SK-N-SH treated with all-trans-retinoic acid at 6 μM for 48 hours (cell line): Measurements from ENCODE around the gene GRAP.

Source experiments
- ATAC-seq: fragments of 200-7000 bp; cut with Tn5 transposase; 3 replicates; pipeline ENCODE4 v1.9.1; 2020; ENCODE audit warnings: mild to moderate bottlenecking, moderate library complexity
- ARNTL ChIP-seq: fragments of 450-650 bp; formaldehyde crosslinking; IDR thresholded peaks from 2 replicates; pipeline ENCODE4 v1.5.0; 2020; ENCODE audit warnings: low read depth, mild to moderate bottlenecking, moderate library complexity, borderline replicate concordance
- BACH2 ChIP-seq: fragments of 250-450 bp; sonication (Bioruptor Pico); IDR thresholded peaks from 2 replicates; pipeline ENCODE4 v1.9.0; 2021; ENCODE audit warnings: mild to moderate bottlenecking, borderline replicate concordance
- ESRRG ChIP-seq: fragments of 250-450 bp; sonication (Bioruptor Pico); IDR thresholded peaks from 2 replicates; pipeline ENCODE4 v1.6.1; 2021; ENCODE audit warnings: mild to moderate bottlenecking
- GLIS3 ChIP-seq: fragments of 250-450 bp; sonication (Bioruptor Pico); IDR thresholded peaks from 2 replicates; pipeline ENCODE4 v1.5.0; 2020; ENCODE audit warnings: mild to moderate bottlenecking, moderate library complexity
- ISL1 ChIP-seq: fragments of 250-450 bp; sonication (Bioruptor Pico); IDR thresholded peaks from 2 replicates; pipeline ENCODE4 v2.1.2; 2022; ENCODE audit warnings: mild to moderate bottlenecking, moderate library complexity
- OSR1 ChIP-seq: fragments of 250-450 bp; sonication (Bioruptor Pico); IDR thresholded peaks from 2 replicates; pipeline ENCODE4 v1.8.0; 2022; ENCODE audit warnings: moderate library complexity, mild to moderate bottlenecking, inconsistent platforms
- PPARA ChIP-seq: fragments of 250-450 bp; sonication (Bioruptor Pico); IDR thresholded peaks from 2 replicates; pipeline ENCODE4 v1.5.0; 2020; ENCODE audit warnings: mild to moderate bottlenecking, borderline replicate concordance
- RARB ChIP-seq: fragments of 250-450 bp; sonication (Bioruptor Pico); IDR thresholded peaks from 2 replicates; pipeline ENCODE4 v1.8.0; 2021; ENCODE audit warnings: mild to moderate bottlenecking, moderate library complexity
- SNAI2 ChIP-seq: fragments of 250-450 bp; sonication (Bioruptor Pico); IDR thresholded peaks from 2 replicates; pipeline ENCODE4 v1.5.0; 2020; ENCODE audit warnings: mild to moderate bottlenecking, moderate library complexity
- TCF4 ChIP-seq: fragments of 250-450 bp; sonication (Bioruptor Pico); IDR thresholded peaks from 2 replicates; pipeline ENCODE4 v1.8.0; 2021; ENCODE audit warnings: mild to moderate bottlenecking, moderate library complexity, borderline replicate concordance
- TOX ChIP-seq: fragments of 250-450 bp; sonication (Bioruptor Pico); IDR thresholded peaks from 2 replicates; pipeline ENCODE4 v1.8.0; 2021; ENCODE audit warnings: mild to moderate bottlenecking, moderate library complexity, borderline replicate concordance
- ZC3H10 ChIP-seq: fragments of 250-450 bp; sonication (Bioruptor Pico); IDR thresholded peaks from 2 replicates; pipeline ENCODE4 v1.5.1; 2021; ENCODE audit warnings: mild to moderate bottlenecking, moderate library complexity
- ZFP3 ChIP-seq: fragments of 250-450 bp; sonication (Bioruptor Pico); IDR thresholded peaks from 2 replicates; pipeline ENCODE4 v1.5.0; 2020; ENCODE audit warnings: mild to moderate bottlenecking, moderate library complexity
- ZFP30 ChIP-seq: fragments of 450-650 bp; formaldehyde crosslinking; IDR thresholded peaks from 2 replicates; pipeline ENCODE4 v1.5.0; 2022; ENCODE audit warnings: mild to moderate bottlenecking, moderate library complexity
- ZNF565 ChIP-seq: fragments of 450-650 bp; formaldehyde crosslinking; conservative IDR thresholded peaks from 2 replicates; pipeline ENCODE4 v1.5.0; 2020; ENCODE audit warnings: low read depth, mild to moderate bottlenecking, moderate library complexity
- ZNF70 ChIP-seq: fragments of 450-650 bp; formaldehyde crosslinking; IDR thresholded peaks from 2 replicates; pipeline ENCODE4 v1.5.0; 2020; ENCODE audit warnings: mild to moderate bottlenecking, moderate library complexity
- ZNF8 ChIP-seq: fragments of 450-650 bp; formaldehyde crosslinking; IDR thresholded peaks from 2 replicates; pipeline ENCODE4 v1.5.0; 2020; ENCODE audit warnings: mild to moderate bottlenecking, moderate library complexity
- TF ChIP-seq, protein P1 (sequence below): fragments of 250-450 bp; sonication (Bioruptor Pico); IDR thresholded peaks from 2 replicates; pipeline ENCODE4 v1.5.1; 2021; ENCODE audit warnings: mild to moderate bottlenecking, moderate library complexity
- TF ChIP-seq, protein P2 (sequence below): fragments of 250-450 bp; sonication (Bioruptor Pico); IDR thresholded peaks from 2 replicates; pipeline ENCODE4 v1.8.0; 2020; ENCODE audit warnings: mild to moderate bottlenecking, moderate library complexity, borderline replicate concordance
- TF ChIP-seq, protein P3 (sequence below): fragments of 250-450 bp; sonication (Bioruptor Pico); IDR thresholded peaks from 2 replicates; pipeline ENCODE4 v1.5.1; 2020; ENCODE audit warnings: low read depth, mild to moderate bottlenecking, moderate library complexity
- TF ChIP-seq, protein P4 (sequence below): fragments of 250-450 bp; sonication (Bioruptor Pico); IDR thresholded peaks from 2 replicates; pipeline ENCODE4 v1.5.0; 2020; ENCODE audit warnings: mild to moderate bottlenecking, moderate library complexity
- TF ChIP-seq, protein P5 (sequence below): fragments of 250-450 bp; sonication (Bioruptor Pico); IDR thresholded peaks from 2 replicates; pipeline ENCODE4 v1.8.0; 2021; ENCODE audit warnings: low read depth, mild to moderate bottlenecking, moderate library complexity, borderline replicate concordance

Gene GRAP

DNA sequence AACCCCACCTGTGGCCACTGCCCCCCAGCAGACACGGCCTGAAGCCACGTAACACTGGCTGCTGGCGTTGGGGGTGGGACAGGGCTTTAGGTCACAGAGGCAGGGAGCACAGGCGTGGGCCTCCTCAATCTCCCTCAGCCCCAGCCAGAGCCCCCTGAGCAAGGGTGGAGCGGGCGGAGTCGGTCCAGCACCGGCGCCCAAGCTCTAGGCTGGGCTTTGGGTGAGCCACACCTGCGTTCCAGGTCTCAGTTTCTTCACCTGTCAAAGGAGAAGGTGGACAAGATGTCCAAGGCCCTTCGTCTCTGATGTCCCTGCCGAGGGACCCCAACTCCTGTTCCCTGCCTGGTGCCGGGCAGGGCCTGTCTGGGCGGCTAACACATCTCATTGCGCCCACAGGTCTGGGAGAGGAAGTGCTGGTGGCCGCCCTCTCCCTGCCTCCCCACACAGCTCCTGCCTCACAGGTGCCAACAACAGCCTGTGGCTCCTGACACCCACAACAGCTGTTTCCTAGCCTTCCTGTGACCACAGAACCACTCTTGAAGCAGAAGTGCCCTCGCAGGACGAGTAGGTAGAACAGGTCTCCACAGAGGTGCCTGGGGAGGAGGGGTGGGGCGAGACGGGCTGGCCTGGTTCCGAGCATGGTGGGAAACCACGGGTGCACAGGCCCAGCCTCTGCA is 54.2 kb downstream of the GRAP start:
- no peak for ATAC-seq
- TF ChIP-seq ESRRG (CRISPR knock-in tag), result no peak
- TF ChIP-seq ZC3H10, result no peak
- no peak for TF ChIP-seq ZFP3 (CRISPR knock-in tag)
- TF ChIP-seq, protein P1, sequence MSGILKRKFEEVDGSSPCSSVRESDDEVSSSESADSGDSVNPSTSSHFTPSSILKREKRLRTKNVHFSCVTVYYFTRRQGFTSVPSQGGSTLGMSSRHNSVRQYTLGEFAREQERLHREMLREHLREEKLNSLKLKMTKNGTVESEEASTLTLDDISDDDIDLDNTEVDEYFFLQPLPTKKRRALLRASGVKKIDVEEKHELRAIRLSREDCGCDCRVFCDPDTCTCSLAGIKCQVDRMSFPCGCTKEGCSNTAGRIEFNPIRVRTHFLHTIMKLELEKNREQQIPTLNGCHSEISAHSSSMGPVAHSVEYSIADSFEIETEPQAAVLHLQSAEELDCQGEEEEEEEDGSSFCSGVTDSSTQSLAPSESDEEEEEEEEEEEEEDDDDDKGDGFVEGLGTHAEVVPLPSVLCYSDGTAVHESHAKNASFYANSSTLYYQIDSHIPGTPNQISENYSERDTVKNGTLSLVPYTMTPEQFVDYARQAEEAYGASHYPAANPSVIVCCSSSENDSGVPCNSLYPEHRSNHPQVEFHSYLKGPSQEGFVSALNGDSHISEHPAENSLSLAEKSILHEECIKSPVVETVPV, result no peak
- no peak for TF ChIP-seq BACH2 (CRISPR knock-in tag)
- TF ChIP-seq, protein P2, sequence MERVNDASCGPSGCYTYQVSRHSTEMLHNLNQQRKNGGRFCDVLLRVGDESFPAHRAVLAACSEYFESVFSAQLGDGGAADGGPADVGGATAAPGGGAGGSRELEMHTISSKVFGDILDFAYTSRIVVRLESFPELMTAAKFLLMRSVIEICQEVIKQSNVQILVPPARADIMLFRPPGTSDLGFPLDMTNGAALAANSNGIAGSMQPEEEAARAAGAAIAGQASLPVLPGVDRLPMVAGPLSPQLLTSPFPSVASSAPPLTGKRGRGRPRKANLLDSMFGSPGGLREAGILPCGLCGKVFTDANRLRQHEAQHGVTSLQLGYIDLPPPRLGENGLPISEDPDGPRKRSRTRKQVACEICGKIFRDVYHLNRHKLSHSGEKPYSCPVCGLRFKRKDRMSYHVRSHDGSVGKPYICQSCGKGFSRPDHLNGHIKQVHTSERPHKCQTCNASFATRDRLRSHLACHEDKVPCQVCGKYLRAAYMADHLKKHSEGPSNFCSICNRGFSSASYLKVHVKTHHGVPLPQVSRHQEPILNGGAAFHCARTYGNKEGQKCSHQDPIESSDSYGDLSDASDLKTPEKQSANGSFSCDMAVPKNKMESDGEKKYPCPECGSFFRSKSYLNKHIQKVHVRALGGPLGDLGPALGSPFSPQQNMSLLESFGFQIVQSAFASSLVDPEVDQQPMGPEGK (CRISPR knock-in tag), result no peak
- TF ChIP-seq ZNF565, result no peak
- TF ChIP-seq, protein P3, sequence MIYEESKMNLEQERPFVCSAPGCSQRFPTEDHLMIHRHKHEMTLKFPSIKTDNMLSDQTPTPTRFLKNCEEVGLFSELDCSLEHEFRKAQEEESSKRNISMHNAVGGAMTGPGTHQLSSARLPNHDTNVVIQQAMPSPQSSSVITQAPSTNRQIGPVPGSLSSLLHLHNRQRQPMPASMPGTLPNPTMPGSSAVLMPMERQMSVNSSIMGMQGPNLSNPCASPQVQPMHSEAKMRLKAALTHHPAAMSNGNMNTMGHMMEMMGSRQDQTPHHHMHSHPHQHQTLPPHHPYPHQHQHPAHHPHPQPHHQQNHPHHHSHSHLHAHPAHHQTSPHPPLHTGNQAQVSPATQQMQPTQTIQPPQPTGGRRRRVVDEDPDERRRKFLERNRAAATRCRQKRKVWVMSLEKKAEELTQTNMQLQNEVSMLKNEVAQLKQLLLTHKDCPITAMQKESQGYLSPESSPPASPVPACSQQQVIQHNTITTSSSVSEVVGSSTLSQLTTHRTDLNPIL, result no peak
- no peak for TF ChIP-seq ZNF8 (CRISPR knock-in tag)
- TF ChIP-seq TCF4 (CRISPR knock-in tag), result no peak
- no peak for TF ChIP-seq GLIS3 (CRISPR knock-in tag)
- TF ChIP-seq ZNF70 (CRISPR knock-in tag), result no peak
- TF ChIP-seq PPARA (CRISPR knock-in tag), result no peak
- TF ChIP-seq TOX (CRISPR knock-in tag), result no peak
- TF ChIP-seq, protein P4, sequence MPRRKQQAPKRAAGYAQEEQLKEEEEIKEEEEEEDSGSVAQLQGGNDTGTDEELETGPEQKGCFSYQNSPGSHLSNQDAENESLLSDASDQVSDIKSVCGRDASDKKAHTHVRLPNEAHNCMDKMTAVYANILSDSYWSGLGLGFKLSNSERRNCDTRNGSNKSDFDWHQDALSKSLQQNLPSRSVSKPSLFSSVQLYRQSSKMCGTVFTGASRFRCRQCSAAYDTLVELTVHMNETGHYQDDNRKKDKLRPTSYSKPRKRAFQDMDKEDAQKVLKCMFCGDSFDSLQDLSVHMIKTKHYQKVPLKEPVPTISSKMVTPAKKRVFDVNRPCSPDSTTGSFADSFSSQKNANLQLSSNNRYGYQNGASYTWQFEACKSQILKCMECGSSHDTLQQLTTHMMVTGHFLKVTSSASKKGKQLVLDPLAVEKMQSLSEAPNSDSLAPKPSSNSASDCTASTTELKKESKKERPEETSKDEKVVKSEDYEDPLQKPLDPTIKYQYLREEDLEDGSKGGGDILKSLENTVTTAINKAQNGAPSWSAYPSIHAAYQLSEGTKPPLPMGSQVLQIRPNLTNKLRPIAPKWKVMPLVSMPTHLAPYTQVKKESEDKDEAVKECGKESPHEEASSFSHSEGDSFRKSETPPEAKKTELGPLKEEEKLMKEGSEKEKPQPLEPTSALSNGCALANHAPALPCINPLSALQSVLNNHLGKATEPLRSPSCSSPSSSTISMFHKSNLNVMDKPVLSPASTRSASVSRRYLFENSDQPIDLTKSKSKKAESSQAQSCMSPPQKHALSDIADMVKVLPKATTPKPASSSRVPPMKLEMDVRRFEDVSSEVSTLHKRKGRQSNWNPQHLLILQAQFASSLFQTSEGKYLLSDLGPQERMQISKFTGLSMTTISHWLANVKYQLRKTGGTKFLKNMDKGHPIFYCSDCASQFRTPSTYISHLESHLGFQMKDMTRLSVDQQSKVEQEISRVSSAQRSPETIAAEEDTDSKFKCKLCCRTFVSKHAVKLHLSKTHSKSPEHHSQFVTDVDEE (CRISPR knock-in tag), result no peak
- no peak for TF ChIP-seq ARNTL (CRISPR knock-in tag)
- no peak for TF ChIP-seq ISL1
- TF ChIP-seq OSR1, result no peak
- TF ChIP-seq SNAI2 (CRISPR knock-in tag), result no peak

DNA sequence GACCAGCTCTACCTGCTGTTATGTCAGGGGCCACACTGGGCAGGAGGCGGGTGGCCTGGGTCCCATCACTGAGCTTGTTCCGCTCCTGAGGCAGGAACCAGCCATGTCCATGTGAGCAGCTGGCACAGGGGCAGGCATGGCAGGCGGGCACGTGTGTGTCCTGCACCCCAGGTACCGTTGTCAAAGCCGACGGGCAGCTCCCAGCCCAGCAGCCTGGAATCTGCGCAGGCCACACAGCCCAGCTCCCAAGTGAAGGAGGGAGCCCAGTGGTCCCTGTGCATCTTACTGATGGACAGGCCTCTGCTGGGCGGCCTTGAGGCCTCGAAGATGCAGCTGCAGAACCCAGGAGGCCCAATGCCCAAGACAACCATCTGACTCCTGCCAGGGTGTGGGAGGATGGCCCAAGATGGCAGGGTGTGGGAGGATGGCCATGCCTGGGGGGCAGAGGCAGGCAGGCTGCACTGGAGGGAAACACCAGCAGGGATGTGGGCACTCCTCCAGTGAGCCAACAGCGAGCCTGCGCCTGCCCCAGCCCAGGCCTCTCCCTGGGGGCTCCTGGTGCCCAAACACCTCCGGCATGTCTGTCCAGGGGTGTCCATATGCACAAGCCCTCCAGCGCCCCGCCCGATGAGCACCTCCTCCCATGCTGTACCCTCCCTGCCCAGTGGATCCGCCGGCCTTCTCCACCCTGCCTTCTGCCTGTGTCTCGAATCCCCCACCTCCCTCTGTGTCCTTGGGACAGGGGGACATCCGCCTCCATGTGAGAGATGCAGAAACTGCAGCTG is 55.0 kb downstream of the GRAP start:
- TF ChIP-seq ZFP30 (CRISPR knock-in tag), result no peak
- no peak for TF ChIP-seq ISL1
- no peak for TF ChIP-seq TCF4 (CRISPR knock-in tag)
- ATAC-seq, result no peak

DNA sequence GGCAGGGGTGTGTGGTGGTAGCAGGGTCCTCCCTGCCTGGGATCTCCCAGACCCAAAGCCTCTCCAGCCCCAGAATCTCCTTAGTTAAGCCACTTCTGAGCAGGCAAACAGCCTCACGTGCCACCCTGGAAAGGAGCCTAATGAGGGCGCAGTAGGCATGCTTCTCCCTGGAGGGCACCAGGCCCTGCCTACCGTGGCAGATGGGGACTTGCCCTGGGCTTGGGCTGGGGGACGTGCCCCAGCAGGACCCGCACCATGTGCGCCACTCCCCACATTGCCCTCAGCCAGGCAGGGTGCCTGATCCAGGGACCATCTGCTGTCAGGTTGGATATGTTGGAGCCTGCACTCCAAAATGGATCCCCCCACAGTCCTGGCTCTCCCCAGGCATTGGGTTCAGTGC is 56.4 kb downstream of the GRAP start:
- no peak for ATAC-seq
- TF ChIP-seq GLIS3 (CRISPR knock-in tag), result no peak
- TF ChIP-seq, protein P5, sequence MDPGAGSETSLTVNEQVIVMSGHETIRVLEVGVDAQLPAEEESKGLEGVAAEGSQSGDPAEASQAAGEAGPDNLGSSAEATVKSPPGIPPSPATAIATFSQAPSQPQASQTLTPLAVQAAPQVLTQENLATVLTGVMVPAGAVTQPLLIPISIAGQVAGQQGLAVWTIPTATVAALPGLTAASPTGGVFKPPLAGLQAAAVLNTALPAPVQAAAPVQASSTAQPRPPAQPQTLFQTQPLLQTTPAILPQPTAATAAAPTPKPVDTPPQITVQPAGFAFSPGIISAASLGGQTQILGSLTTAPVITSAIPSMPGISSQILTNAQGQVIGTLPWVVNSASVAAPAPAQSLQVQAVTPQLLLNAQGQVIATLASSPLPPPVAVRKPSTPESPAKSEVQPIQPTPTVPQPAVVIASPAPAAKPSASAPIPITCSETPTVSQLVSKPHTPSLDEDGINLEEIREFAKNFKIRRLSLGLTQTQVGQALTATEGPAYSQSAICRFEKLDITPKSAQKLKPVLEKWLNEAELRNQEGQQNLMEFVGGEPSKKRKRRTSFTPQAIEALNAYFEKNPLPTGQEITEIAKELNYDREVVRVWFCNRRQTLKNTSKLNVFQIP (CRISPR knock-in tag), result no peak
- TF ChIP-seq RARB (CRISPR knock-in tag), result no peak
- no peak for TF ChIP-seq ZC3H10
- TF ChIP-seq, protein P3, result no peak
- TF ChIP-seq OSR1, result no peak
- TF ChIP-seq ESRRG (CRISPR knock-in tag), result no peak
- TF ChIP-seq, protein P4 (CRISPR knock-in tag), result no peak
- no peak for TF ChIP-seq ISL1
- TF ChIP-seq TCF4 (CRISPR knock-in tag), result no peak
- TF ChIP-seq SNAI2 (CRISPR knock-in tag), result no peak
